ENCODE data around the gene C16orf90.

The C16orf90 gene

DNA sequence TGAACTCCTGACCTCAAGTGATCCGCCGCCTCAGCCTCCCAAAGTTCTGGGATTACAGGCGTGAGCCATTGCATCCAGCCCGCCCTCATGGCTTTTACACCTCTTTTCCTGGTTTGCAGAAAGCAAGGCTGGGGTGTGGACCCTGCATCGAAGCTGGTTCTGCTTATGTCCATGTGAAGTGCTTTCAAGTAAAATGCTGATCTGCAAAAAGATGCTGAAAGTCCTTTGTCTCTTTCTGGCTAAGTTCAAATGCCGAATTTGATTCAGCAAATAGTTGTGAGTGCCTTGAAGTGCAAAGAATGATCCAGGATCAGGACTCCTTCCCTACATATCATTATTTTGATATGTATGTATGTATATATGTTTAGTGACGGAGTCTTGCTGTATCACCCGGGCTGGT is 34.7 kb downstream of the C16orf90 start:
- DNase-seq: no peak

DNA sequence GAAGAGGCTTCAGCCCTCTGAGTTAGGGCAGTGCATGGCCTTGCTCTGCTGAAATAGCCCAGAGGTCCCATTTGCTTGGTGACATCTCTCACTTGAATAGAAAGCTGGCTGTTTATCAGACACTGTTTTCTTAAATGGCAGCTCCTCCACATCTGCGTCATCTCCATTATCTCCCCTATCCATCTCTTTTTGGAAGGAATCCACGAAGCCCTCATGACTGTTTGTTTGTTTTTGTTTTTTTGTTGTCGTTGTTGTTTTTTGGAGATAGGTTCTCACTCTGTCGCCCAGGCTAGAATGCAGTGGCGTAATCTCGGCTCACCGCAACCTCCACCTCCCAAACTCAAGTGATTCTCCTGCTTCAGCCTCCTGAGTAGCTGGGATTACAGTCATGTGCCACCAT is 35.2 kb downstream of the C16orf90 start:
- no peak for DNase-seq

DNA sequence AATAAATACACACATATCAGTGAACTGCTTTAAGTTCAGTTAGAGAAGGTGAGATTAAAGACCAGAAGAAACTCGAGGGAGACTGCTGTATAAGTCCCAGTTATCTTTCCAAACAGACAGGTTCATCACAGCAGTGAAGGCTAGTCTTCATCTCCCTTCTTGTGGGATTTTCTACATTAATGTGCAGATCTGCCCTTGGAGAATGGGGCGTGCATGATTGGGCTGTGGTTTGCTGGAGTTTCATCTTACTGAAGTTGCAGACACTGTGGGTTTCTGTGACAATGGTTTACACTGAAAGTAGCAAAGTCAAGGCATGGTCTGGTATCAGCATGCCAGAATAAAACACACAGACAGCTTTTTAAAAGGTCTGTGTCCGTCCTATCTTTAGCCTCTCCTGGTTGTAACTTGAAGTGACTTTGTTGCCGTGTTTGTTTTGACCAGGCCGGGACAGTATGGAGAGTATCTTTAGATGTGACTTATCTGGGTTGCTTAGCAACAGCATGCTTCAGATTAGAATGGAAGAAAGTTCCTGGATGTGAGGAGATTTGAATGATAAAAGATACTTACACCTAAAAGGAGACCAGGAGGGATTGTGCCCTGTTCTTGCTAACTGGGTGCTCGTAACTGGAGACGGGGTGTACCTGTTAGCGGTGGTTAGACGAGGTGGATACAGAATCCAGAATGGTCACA is 35.7 kb downstream of the C16orf90 start:
- DNase-seq: peak in 1 of 2 experiments; percentile 42

- DNase-seq: no peak
Measured at GRCh38 chr16:3458852-3459361, 36.4 kb downstream of the C16orf90 start.

DNA sequence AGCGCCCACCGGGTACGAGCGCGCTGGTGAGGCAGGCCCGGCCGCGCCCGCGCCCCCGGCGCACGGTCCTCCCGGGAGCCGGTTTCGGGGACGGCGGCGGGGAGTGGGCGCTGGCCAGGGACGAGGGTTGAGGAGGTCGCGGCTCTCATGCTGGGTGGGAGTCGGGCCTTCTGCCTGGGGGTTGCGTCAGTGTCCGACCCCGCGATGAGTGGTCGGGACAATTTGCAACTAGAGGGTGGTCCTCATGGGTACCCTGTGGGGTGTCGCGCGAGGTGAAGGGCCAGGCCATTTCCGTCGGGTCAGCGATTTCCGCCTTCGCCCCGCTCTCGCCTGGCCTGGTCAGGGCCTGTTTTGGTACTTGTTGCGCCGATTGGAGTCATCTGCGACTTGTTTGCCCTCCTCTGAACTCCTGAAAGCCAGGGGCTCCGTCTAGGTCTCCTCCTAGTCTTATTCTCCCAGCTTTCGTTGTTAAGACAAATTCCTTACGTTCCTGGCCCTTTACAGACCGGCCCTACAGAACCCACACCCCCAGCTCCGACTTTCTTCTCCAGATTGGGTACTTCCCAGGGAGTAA is 36.9 kb downstream of the C16orf90 start:
- peak; percentile 33 to 34 for DNase-seq

GRCh38 chr16:3457434-3458252 is 37.6 kb downstream of the C16orf90 start:
- peak; percentile 89 to 92 for DNase-seq

DNA sequence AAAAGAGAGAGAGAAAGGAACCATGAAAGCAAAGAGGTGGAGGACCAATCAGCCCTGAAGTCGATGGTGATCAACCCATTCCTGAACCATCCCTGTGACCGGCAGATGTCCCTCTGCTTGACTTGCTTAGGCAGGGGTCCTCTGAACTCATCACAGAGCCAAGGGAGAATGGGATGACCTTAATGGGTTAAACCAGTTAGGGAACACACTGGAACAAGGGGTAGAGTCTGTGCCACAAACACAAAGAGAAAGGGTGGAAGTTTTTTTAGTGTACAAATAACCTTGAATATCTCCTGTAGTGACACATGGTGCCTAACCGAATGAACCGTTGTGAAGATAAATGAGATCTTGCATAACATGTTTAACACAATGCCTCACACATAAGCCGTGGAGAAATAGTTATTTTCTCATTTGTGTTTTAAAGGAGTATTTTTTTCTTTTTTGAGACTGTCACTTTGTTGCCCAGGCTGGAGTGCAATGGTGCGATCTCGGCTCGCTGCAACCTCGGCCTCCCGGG is 40.6 kb downstream of the C16orf90 start:
- DNase-seq: no peak

DNA sequence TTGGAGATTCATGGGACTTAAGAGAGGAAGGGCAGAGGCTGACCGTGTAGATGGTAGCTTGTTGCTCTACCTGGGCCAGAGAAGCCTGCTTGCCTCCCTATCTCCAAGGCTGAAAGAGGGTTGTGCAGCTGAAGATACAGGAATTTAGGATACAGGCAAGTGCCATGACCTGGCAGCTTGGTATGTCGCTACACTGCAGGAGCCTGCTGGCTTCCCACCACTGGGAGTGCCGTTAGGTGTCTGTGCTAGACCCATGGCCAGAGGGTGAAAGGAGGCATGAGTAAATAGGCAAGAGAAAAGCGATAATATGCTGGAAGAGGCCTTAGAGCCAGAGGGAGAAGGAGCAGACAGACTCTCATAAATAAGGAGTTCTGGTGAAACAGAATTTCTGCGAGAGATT is 41.2 kb downstream of the C16orf90 start:
- DNase-seq: no peak

DNA sequence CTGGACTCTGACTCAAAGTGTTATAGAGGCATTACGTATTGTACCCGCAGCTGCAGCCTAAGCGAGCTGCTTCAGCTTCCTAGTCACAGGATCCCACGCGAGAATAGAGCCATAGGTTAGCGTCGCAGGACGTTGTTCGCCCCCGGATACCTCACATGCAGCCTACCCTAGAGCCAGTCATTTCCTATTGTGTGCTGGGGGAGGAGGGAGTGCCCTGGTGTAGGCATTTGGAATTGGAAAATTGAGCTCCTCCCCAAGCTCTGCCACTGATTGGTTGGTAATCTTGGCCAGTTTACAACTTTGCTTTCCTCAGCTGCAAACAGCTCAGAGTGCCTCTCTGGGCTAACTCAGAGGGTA is 51.3 kb downstream of the C16orf90 start:
- DNase-seq: peak; percentile 48 to 60

All from activated T-cell treated with anti-CD3 and anti-CD28 coated beads, Interleukin-2, amount 50 U/mL, for 48 hours (primary cell).